ENCODE measurements around the gene THAP11. TPM values are rescaled to one million over a fixed set of nuclear protein-coding genes. Genes with fewer than 3 reads are reported as not detected.

The THAP11 gene
- total and polyA plus RNA-seq, 2 of the 13 experiments (the other 11 are each of a cell fraction or from before 2014, with no cell fraction given) = 44.2 to 53.4 TPM

- no peak for TF ChIP-seq ZNF142 (CRISPR knock-in tag; IDR thresholded peaks at IDR 0.05)
- TF ChIP-seq POLR2A (IDR thresholded peaks at IDR 0.05; ENCODE audit: insufficient read depth in 1 of 2, low read depth in 2 of 2, low read length in 2 of 2) = no peak
- TF ChIP-seq ZNF576 (CRISPR knock-in tag; IDR thresholded peaks at IDR 0.05) = no peak
- TF ChIP-seq KLF16 (CRISPR knock-in tag; IDR thresholded peaks at IDR 0.05) = no peak
- TF ChIP-seq IKZF1 (IDR thresholded peaks at IDR 0.05) = no peak
- no peak for TF ChIP-seq MED13 (CRISPR knock-in tag; IDR thresholded peaks at IDR 0.05)
- TF ChIP-seq MXD4 (CRISPR knock-in tag; IDR thresholded peaks at IDR 0.05) = peak; percentile 37; the same call in 1 of the 2 replicates
- peak; percentile 93 for TF ChIP-seq SMC3 (IDR thresholded peaks at IDR 0.05; ENCODE audit: low read length)
- no peak for TF ChIP-seq TEAD2 (CRISPR knock-in tag; IDR thresholded peaks at IDR 0.05)
- TF ChIP-seq ZSCAN30 (CRISPR knock-in tag; IDR thresholded peaks at IDR 0.05) = no peak
- peak; percentile 35; the same call in 1 of the 2 replicates for TF ChIP-seq IRF2 (CRISPR knock-in tag; IDR thresholded peaks at IDR 0.05)
- TF ChIP-seq ADNP (CRISPR knock-in tag; IDR thresholded peaks at IDR 0.05) = no peak
- no peak for TF ChIP-seq ZNF549 (CRISPR knock-in tag; IDR thresholded peaks at IDR 0.05)
- TF ChIP-seq REXO4 (CRISPR knock-in tag; IDR thresholded peaks at IDR 0.05; ENCODE audit: borderline replicate concordance) = no peak
- TF ChIP-seq FOSL2 (CRISPR knock-in tag; IDR thresholded peaks at IDR 0.05) = 0 out of 2 replicates have a peak, but pooled peaks have one; percentile 12
- no peak for TF ChIP-seq RARG (CRISPR knock-in tag; IDR thresholded peaks at IDR 0.05; ENCODE audit: low read depth)
- no peak for TF ChIP-seq CBX2 (IDR thresholded peaks at IDR 0.05; ENCODE audit: low read depth, low read length)
- no peak for TF ChIP-seq CBX2 (CRISPR knock-in tag; IDR thresholded peaks at IDR 0.05; ENCODE audit: low read depth)
- no peak for TF ChIP-seq PBX3 (CRISPR knock-in tag; IDR thresholded peaks at IDR 0.05; ENCODE audit: borderline replicate concordance)
- TF ChIP-seq SP5 (CRISPR knock-in tag; IDR thresholded peaks at IDR 0.05; ENCODE audit: borderline replicate concordance, low read depth) = no peak
- no peak for TF ChIP-seq ZNF619 (CRISPR knock-in tag; IDR thresholded peaks at IDR 0.05)
- no peak for TF ChIP-seq ZNF350 (CRISPR knock-in tag; IDR thresholded peaks at IDR 0.05; ENCODE audit: borderline replicate concordance, low read depth)
- no peak for TF ChIP-seq CBFB (CRISPR knock-in tag; IDR thresholded peaks at IDR 0.05)
- TF ChIP-seq ZBTB37 (CRISPR knock-in tag; IDR thresholded peaks at IDR 0.05) = no peak
- no peak for TF ChIP-seq ZSCAN22 (CRISPR knock-in tag; IDR thresholded peaks at IDR 0.05)
- no peak for TF ChIP-seq ZNF33B (CRISPR knock-in tag; IDR thresholded peaks at IDR 0.05)
Observed at GRCh38 chr16:67865318-67865717, 23.2 kb downstream of the THAP11 start (continued).

Measured in HepG2 (cell line).